IPS-15b (cell line): Measurements from ENCODE around the gene MPPE1.

ENCODE experiments used
- H3K27me3 ChIP-seq: one replicate; pipeline ENCODE4 v1.6.1; 2013; ENCODE audit warnings: low read length; ENCODE audit not compliant: control insufficient read depth, insufficient read depth
- H3K36me3 ChIP-seq: one replicate; pipeline ENCODE4 v1.6.1; 2013; ENCODE audit warnings: low read length; ENCODE audit not compliant: control insufficient read depth, insufficient read depth
- H3K4me1 ChIP-seq: one replicate; pipeline ENCODE4 v1.6.1; 2013; ENCODE audit warnings: mild to moderate bottlenecking, low read length; ENCODE audit not compliant: control insufficient read depth, insufficient read depth
- H3K4me3 ChIP-seq: one replicate; pipeline ENCODE4 v1.5.1; 2013; ENCODE audit warnings: low read depth, low read length
- H3K9ac ChIP-seq: one replicate; pipeline ENCODE4 v1.6.1; 2013; ENCODE audit warnings: low read depth, mild to moderate bottlenecking, low read length
- H3K9me3 ChIP-seq: one replicate; pipeline ENCODE4 v1.6.1; 2013; ENCODE audit warnings: mild to moderate bottlenecking, low read length; ENCODE audit not compliant: control insufficient read depth, insufficient read depth

The MPPE1 gene

GRCh38 chr18:11874676-11875075 is 33.4 kb downstream of the MPPE1 start:
- H3K36me3 ChIP-seq, result no peaks in the 10 kb centered on the region
- H3K9ac ChIP-seq, result no peak overlapping the region
- H3K4me1 ChIP-seq, result no peaks in the 10 kb centered on the region
- H3K9me3 ChIP-seq, result no peaks in the 10 kb centered on the region
- no peaks in the 10 kb centered on the region for H3K27me3 ChIP-seq
- no peak overlapping the region for H3K4me3 ChIP-seq

- Histone ChIP-seq H3K36me3 (no peaks in the 10 kb centered on the region), H3K4me3 (no peak overlapping the region), H3K4me1 (no peaks in the 10 kb centered on the region), H3K9ac (no peak overlapping the region), H3K27me3 (no peaks in the 10 kb centered on the region), H3K9me3 (no peaks in the 10 kb centered on the region)
These were observed 34.3 kb downstream of the MPPE1 start for GRCh38 chr18:11873670-11874340.

- Histone ChIP-seq H3K4me3 (no peak overlapping the region), H3K9me3 (no peaks in the 10 kb centered on the region), H3K27me3 (no peaks in the 10 kb centered on the region), H3K4me1 (peaks cover 4% of the 10 kb centered on the region), H3K9ac (no peak overlapping the region), H3K36me3 (no peaks in the 10 kb centered on the region)
These were observed 35.5 kb downstream of the MPPE1 start for GRCh38 chr18:11872479-11873136.

GRCh38 chr18:11871501-11871900 is 36.6 kb downstream of the MPPE1 start:
- H3K27me3 ChIP-seq, result no peaks in the 10 kb centered on the region

GRCh38 chr18:11868230-11868629 is 39.9 kb downstream of the MPPE1 start:
- no peak overlapping the region for H3K9ac ChIP-seq
- no peaks in the 10 kb centered on the region for H3K27me3 ChIP-seq
- no peaks in the 10 kb centered on the region for H3K9me3 ChIP-seq
- no peaks in the 10 kb centered on the region for H3K36me3 ChIP-seq
- peaks cover 4% of the 10 kb centered on the region for H3K4me1 ChIP-seq
- no peak overlapping the region for H3K4me3 ChIP-seq

More at GRCh38 chr18:11871501-11871900, 36.6 kb downstream of the MPPE1 start:
- no peaks in the 10 kb centered on the region for H3K36me3 ChIP-seq
- no peaks in the 10 kb centered on the region for H3K9me3 ChIP-seq
- no peak overlapping the region for H3K9ac ChIP-seq
- H3K4me3 ChIP-seq, result no peak overlapping the region
- peaks cover 4% of the 10 kb centered on the region for H3K4me1 ChIP-seq

GRCh38 chr18:11866764-11867163 is 41.4 kb downstream of the MPPE1 start:
- H3K36me3 ChIP-seq, result no peaks in the 10 kb centered on the region
- H3K4me3 ChIP-seq, result no peak overlapping the region
- no peaks in the 10 kb centered on the region for H3K27me3 ChIP-seq
- peaks cover 4% of the 10 kb centered on the region for H3K4me1 ChIP-seq
- H3K9ac ChIP-seq, result no peak overlapping the region
- no peaks in the 10 kb centered on the region for H3K9me3 ChIP-seq

- no peak overlapping the region for H3K9ac ChIP-seq
- H3K4me1 ChIP-seq, result peaks cover 4% of the 10 kb centered on the region
- H3K36me3 ChIP-seq, result no peaks in the 10 kb centered on the region
- H3K27me3 ChIP-seq, result no peaks in the 10 kb centered on the region
- H3K9me3 ChIP-seq, result no peaks in the 10 kb centered on the region
- no peak overlapping the region for H3K4me3 ChIP-seq
These were observed 41.8 kb downstream of the MPPE1 start for GRCh38 chr18:11866329-11866728.

- Histone ChIP-seq H3K36me3 (no peaks in the 10 kb centered on the region), H3K9me3 (no peaks in the 10 kb centered on the region), H3K4me1 (peaks cover 4% of the 10 kb centered on the region), H3K4me3 (no peak overlapping the region), H3K27me3 (no peaks in the 10 kb centered on the region), H3K9ac (no peak overlapping the region)
These were observed 43.0 kb downstream of the MPPE1 start for GRCh38 chr18:11865071-11865470.

- H3K4me3 ChIP-seq, result no peak overlapping the region
- no peaks in the 10 kb centered on the region for H3K27me3 ChIP-seq
- no peaks in the 10 kb centered on the region for H3K36me3 ChIP-seq
- H3K9ac ChIP-seq, result no peak overlapping the region
- H3K4me1 ChIP-seq, result peaks cover 4% of the 10 kb centered on the region
- no peaks in the 10 kb centered on the region for H3K9me3 ChIP-seq
These were observed 43.6 kb downstream of the MPPE1 start for GRCh38 chr18:11864471-11864870.

- H3K36me3 ChIP-seq, result no peaks in the 10 kb centered on the region
- H3K4me3 ChIP-seq, result no peak overlapping the region
- H3K9ac ChIP-seq, result no peak overlapping the region
- no peaks in the 10 kb centered on the region for H3K27me3 ChIP-seq
- no peaks in the 10 kb centered on the region for H3K9me3 ChIP-seq
- peaks cover 2% of the 10 kb centered on the region for H3K4me1 ChIP-seq
These were observed 45.5 kb downstream of the MPPE1 start for GRCh38 chr18:11862468-11863137.

- Histone ChIP-seq H3K27me3 (no peaks in the 10 kb centered on the region), H3K9ac (no peak overlapping the region), H3K36me3 (no peaks in the 10 kb centered on the region), H3K4me3 (no peak overlapping the region), H3K9me3 (no peaks in the 10 kb centered on the region), H3K4me1 (peaks cover 9% of the 10 kb centered on the region)
These were observed 46.4 kb downstream of the MPPE1 start for GRCh38 chr18:11861583-11862288.
